T-helper 22 cell (primary cell): Measurements from ENCODE around the gene THEMIS.
"Not testable (repeated sequence)": the region's sequence is repeated elsewhere in the genome, so short reads cannot be mapped to it uniquely, and the experiment has no call there.

Source experiments
- DNase-seq: peaks from one replicate; pipeline ENCODE4 v3.0.0-alpha.2; 2020; ENCODE audit warnings: low read depth

The THEMIS gene

GRCh38 chr6:127912914-127913313 lies 12.1 kb upstream of the THEMIS start:
- DNase-seq = no peak

GRCh38 chr6:127907960-127908640 lies 7.2 kb upstream of the THEMIS start:
- DNase-seq = no peak

- no peak for DNase-seq
These were observed 3.3 kb upstream of the THEMIS start for GRCh38 chr6:127904160-127904559.

- no peak for DNase-seq
These were observed 2.1 kb upstream of the THEMIS start for GRCh38 chr6:127902933-127903332.

- no peak for DNase-seq
These were observed 3.4 kb downstream of the THEMIS start for GRCh38 chr6:127897484-127897883.

GRCh38 chr6:127894051-127894450 lies 6.8 kb downstream of the THEMIS start:
- no peak for DNase-seq

- no peak for DNase-seq
These were observed 7.3 kb downstream of the THEMIS start for GRCh38 chr6:127893541-127893940.

- no peak for DNase-seq
These were observed 9.0 kb downstream of the THEMIS start for GRCh38 chr6:127891731-127892326.

GRCh38 chr6:127886603-127887002 lies 14.3 kb downstream of the THEMIS start:
- no peak for DNase-seq

GRCh38 chr6:127884134-127884533 lies 16.7 kb downstream of the THEMIS start:
- no peak for DNase-seq

- not testable (repeated sequence) for DNase-seq
These were observed 18.9 kb downstream of the THEMIS start for GRCh38 chr6:127881949-127882348.

GRCh38 chr6:127880429-127880828 lies 20.4 kb downstream of the THEMIS start:
- DNase-seq = no peak

- no peak for DNase-seq
These were observed 21.2 kb downstream of the THEMIS start for GRCh38 chr6:127879685-127880084.

GRCh38 chr6:127878115-127878514 lies 22.7 kb downstream of the THEMIS start:
- no peak for DNase-seq

- DNase-seq = no peak
These were observed 23.6 kb downstream of the THEMIS start for GRCh38 chr6:127877231-127877630.

- DNase-seq = no peak
These were observed 31.0 kb downstream of the THEMIS start for GRCh38 chr6:127869772-127870404.

GRCh38 chr6:127869183-127869582 lies 31.7 kb downstream of the THEMIS start:
- no peak for DNase-seq

- DNase-seq = no peak
These were observed 32.5 kb downstream of the THEMIS start for GRCh38 chr6:127868338-127868737.

- DNase-seq = no peak
These were observed 34.1 kb downstream of the THEMIS start for GRCh38 chr6:127866766-127867165.

GRCh38 chr6:127865108-127865507 lies 35.8 kb downstream of the THEMIS start:
- DNase-seq = no peak

- DNase-seq = no peak
These were observed 36.2 kb downstream of the THEMIS start for GRCh38 chr6:127864701-127865100.

- DNase-seq = no peak
These were observed 40.1 kb downstream of the THEMIS start for GRCh38 chr6:127860723-127861122.

GRCh38 chr6:127859956-127860355 lies 40.9 kb downstream of the THEMIS start:
- DNase-seq = no peak
